Measurements from ENCODE around the gene GHSR. TPM values are rescaled to one million over a fixed set of nuclear protein-coding genes. Genes with fewer than 3 reads are reported as not detected.

The GHSR gene
- total RNA-seq, 1 experiment from 2014 or later, result not detected

DNA sequence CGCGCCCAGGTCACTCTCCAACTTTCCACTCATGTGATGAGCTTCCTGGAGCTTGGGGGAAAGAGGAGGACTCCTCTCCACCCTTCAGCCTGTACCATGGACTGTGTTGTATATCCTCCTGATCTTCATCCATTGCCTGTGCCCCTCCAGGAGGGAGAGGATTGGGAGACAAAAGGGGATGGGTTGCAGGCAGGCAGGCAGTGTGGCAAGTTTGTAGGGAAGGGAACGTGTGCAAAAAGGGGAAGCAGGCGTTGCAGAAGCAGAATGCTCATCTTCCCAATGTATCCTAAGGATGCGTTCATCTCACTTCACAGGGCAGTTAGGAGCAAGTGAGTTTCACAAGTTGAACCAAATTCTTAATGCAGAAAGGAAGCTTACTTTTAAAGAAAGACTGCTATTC lies 28.1 kb upstream of the GHSR start:
- H3K27me3 ChIP-seq (ENCODE audit: insufficient read depth, low read depth), result no peaks in the 10 kb centered on the region
- H3K9me2 ChIP-seq (ENCODE audit: insufficient read depth), result no peaks in the 10 kb centered on the region; the same call in 1 of the 2 replicates
- intact Hi-C loops (cut with micrococcal nuclease; ENCODE audit: unreplicated experiment), result loop anchor here (5.0 to 10.0 kb wide), 2 partner anchors 191 to 832 kb away; no protein-coding TSS in a partner anchor
- DNase-seq, result no peak
- ChIA-PET POLR2A (ENCODE audit: unreplicated experiment) (no interaction called here), CTCF (interaction anchor here (0.5 to 2.0 kb wide), 15 partner anchors 9 to 1514 kb away, joined by 3 to 15 read pairs (median 4); no protein-coding TSS in a partner anchor)
- H3K36me3 ChIP-seq (ENCODE audit: low read depth), result no peaks in the 10 kb centered on the region
- no peaks in the 10 kb centered on the region for H4K20me1 ChIP-seq (ENCODE audit: insufficient read depth)
- H3F3A ChIP-seq (ENCODE audit: insufficient read depth, low read depth), result no peaks in the 10 kb centered on the region
- H3K4me1 ChIP-seq (replicated peaks; ENCODE audit: insufficient read depth), result 0 out of 2 replicates have a peak, but pooled peaks cover 5% of the 10 kb centered on the region
- TF ChIP-seq, protein P1, sequence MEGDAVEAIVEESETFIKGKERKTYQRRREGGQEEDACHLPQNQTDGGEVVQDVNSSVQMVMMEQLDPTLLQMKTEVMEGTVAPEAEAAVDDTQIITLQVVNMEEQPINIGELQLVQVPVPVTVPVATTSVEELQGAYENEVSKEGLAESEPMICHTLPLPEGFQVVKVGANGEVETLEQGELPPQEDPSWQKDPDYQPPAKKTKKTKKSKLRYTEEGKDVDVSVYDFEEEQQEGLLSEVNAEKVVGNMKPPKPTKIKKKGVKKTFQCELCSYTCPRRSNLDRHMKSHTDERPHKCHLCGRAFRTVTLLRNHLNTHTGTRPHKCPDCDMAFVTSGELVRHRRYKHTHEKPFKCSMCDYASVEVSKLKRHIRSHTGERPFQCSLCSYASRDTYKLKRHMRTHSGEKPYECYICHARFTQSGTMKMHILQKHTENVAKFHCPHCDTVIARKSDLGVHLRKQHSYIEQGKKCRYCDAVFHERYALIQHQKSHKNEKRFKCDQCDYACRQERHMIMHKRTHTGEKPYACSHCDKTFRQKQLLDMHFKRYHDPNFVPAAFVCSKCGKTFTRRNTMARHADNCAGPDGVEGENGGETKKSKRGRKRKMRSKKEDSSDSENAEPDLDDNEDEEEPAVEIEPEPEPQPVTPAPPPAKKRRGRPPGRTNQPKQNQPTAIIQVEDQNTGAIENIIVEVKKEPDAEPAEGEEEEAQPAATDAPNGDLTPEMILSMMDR (conservative IDR thresholded peaks at IDR 0.05), result no peak
- TF ChIP-seq EZH2 (IDR thresholded peaks at IDR 0.05; ENCODE audit: low read depth), result no peak
- H3K27ac ChIP-seq, result no peak overlapping the region
- no TSS peak for BruUV-seq (replicated peaks)
- H3K4me2 ChIP-seq, result peak overlapping the region; percentile 88
- H3K9me3 ChIP-seq (ENCODE audit: insufficient read depth, low read depth), result peaks cover 4% of the 10 kb centered on the region
- H3K79me2 ChIP-seq (ENCODE audit: low read depth), result no peaks in the 10 kb centered on the region
- H3K4me3 ChIP-seq, result peak overlapping the region; percentile 69
- H2AFZ ChIP-seq, result peak overlapping the region; percentile 85

DNA sequence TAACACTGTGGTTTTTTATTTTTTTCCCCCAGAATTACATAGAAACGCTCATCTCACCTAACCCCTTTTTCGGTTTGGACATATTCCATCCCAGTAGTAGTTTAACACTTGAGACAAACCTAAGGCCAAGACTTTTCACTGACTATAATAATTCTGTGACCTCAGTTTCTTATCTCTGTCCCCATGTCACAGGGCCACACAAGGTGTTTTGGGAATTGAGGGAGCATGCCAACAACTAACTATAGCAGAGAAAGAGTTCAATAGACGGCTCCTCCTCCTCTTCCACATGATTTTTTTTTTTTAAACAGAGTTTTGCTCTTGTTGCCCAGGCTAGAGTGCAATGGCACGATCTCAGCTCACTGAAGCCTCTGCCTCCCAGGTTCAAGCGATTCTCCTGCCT lies 27.4 kb upstream of the GHSR start:
- no peak overlapping the region for H2AFZ ChIP-seq
- H3K9me2 ChIP-seq (ENCODE audit: insufficient read depth), result no peaks in the 10 kb centered on the region
- H3K4me1 ChIP-seq (replicated peaks; ENCODE audit: insufficient read depth), result 0 out of 2 replicates have a peak, but pooled peaks cover 5% of the 10 kb centered on the region
- no TSS peak for BruUV-seq (replicated peaks)
- TF ChIP-seq, protein P1 (conservative IDR thresholded peaks at IDR 0.05), result no peak
- TF ChIP-seq EZH2 (IDR thresholded peaks at IDR 0.05; ENCODE audit: low read depth), result no peak
- intact Hi-C loops (cut with micrococcal nuclease; ENCODE audit: unreplicated experiment), result loop anchor here (5.0 to 10.0 kb wide), 2 partner anchors 192 to 831 kb away; no protein-coding TSS in a partner anchor
- CTCF ChIA-PET, result no interaction called here
- DNase-seq, result no peak
- no peak overlapping the region for H3K4me3 ChIP-seq
- no peak overlapping the region for H3K4me2 ChIP-seq
- H3K27ac ChIP-seq, result no peak overlapping the region
- POLR2A ChIA-PET (ENCODE audit: unreplicated experiment), result no interaction called here
- H4K20me1 ChIP-seq (ENCODE audit: insufficient read depth), result no peaks in the 10 kb centered on the region
- H3K9me3 ChIP-seq (ENCODE audit: insufficient read depth, low read depth), result peaks cover 6% of the 10 kb centered on the region
- H3K79me2 ChIP-seq (ENCODE audit: low read depth), result no peaks in the 10 kb centered on the region
- no peaks in the 10 kb centered on the region for H3K27me3 ChIP-seq (ENCODE audit: insufficient read depth, low read depth)
- no peaks in the 10 kb centered on the region for H3F3A ChIP-seq (ENCODE audit: insufficient read depth, low read depth)
- H3K36me3 ChIP-seq (ENCODE audit: low read depth), result no peaks in the 10 kb centered on the region

DNA sequence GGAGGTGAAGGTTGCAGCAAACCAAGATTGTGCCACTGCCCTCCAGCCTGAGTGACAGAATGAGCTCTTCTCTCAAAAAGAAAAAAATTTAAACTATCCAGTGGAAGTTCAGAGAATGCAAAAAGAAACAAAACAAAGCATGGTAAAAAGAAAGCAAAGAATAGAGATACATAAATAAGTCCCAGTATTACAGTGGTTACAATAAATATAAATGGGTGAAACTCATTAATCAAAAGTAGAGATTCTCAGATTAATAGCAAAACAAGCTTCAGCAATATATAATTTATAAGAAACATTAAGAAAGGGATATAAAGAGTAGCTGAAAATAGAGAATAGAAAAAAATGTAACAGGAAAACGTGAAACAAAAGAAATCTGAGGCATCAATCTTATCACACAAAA lies 23.6 kb upstream of the GHSR start:
- no peak overlapping the region for H2AFZ ChIP-seq
- POLR2A ChIA-PET (ENCODE audit: unreplicated experiment), result interaction anchor here (0.6 kb wide), 1 partner anchor 518 kb away, joined by 3 read pairs; no protein-coding TSS in a partner anchor
- TF ChIP-seq EZH2 (IDR thresholded peaks at IDR 0.05; ENCODE audit: low read depth), result no peak
- TF ChIP-seq, protein P1 (conservative IDR thresholded peaks at IDR 0.05), result no peak
- H3K4me1 ChIP-seq (replicated peaks; ENCODE audit: insufficient read depth), result peaks cover 22% of the 10 kb centered on the region
- H3K9me2 ChIP-seq (ENCODE audit: insufficient read depth), result no peaks in the 10 kb centered on the region
- no peak overlapping the region for H3K4me3 ChIP-seq
- no peak overlapping the region for H3K4me2 ChIP-seq
- intact Hi-C loops (cut with micrococcal nuclease; ENCODE audit: unreplicated experiment), result loop anchor here (10.0 kb wide), 1 partner anchor 827 kb away; no protein-coding TSS in a partner anchor
- no peak for DNase-seq
- H3F3A ChIP-seq (ENCODE audit: insufficient read depth, low read depth), result peaks cover 14% of the 10 kb centered on the region
- CTCF ChIA-PET, result no interaction called here
- H3K79me2 ChIP-seq (ENCODE audit: low read depth), result no peaks in the 10 kb centered on the region
- no peaks in the 10 kb centered on the region for H3K36me3 ChIP-seq (ENCODE audit: low read depth)
- BruUV-seq (replicated peaks), result no TSS peak
- H4K20me1 ChIP-seq (ENCODE audit: insufficient read depth), result no peaks in the 10 kb centered on the region
- H3K27ac ChIP-seq, result no peak overlapping the region
- peaks cover 6% of the 10 kb centered on the region for H3K9me3 ChIP-seq (ENCODE audit: insufficient read depth, low read depth)
- no peaks in the 10 kb centered on the region for H3K27me3 ChIP-seq (ENCODE audit: insufficient read depth, low read depth)
